Activated T-cell treated with anti-CD3 and anti-CD28 coated beads for 48 hours (primary cell): Measurements from ENCODE around the gene ZNF8.
"Not testable (repeated sequence)": the region's sequence is repeated elsewhere in the genome, so short reads cannot be mapped to it uniquely, and the experiment has no call there.

Source experiments
- DNase-seq: peaks from one replicate; pipeline ENCODE4 v3.0.0-alpha.2; 2020; ENCODE audit warnings: low read depth

The ZNF8 gene

DNA sequence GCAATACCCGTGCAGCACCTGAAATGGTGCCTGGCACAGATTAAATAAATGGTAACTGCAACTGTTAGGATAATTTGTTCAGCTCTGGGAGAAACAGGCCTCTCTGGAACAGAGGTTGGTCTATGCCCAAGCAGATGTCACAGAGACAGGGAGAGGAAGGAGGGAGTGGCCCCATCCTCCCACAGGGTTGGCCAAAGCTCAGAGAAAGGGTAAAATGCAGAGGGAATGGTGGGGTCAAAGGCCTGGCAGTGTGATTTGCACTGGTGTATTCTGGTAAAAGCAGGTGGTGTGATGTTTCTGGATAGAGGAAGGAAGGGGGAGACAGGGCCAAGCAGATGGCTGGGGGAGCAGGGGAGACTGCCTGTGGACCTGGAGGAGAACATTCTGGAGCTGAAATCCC, 57.5 kb downstream of the ZNF8 start:
- no peak for DNase-seq

DNA sequence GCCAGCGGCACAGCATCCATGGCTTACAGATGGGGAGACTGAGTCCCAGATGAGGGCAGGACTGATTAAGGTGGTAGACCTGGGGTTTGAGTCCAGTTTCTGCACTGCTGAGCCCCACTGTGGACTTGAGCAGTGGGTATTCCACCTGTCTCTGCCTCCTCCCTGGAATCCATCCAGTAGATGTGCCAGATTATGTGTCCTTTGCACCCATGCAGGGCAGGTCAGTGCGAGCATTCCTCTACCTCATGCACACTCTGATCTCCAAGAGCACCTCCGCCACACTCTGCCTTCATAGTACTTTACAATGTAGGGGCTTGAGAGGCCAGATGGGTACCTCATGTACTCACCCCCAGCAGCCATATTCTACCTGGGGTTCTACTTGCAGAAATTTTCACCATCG, 58.1 kb downstream of the ZNF8 start:
- no peak for DNase-seq

DNA sequence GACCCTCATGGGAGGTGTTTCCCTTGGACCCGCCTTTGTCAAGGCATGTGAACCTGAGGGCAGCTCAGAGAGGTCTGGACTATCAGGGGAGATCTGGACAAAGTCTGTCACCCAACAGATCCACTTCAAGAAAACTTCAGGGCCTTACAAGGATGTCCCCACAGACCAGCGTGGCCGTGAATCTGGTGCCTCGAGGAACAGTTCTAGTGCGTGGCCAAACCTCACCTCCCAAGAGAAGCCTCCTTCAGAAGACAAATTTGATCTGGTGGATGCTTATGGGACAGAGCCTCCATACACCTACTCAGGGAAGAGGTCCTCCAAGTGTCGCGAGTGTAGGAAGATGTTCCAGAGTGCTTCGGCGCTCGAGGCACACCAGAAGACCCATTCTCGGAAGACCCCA, 59.6 kb downstream of the ZNF8 start:
- no peak for DNase-seq

DNA sequence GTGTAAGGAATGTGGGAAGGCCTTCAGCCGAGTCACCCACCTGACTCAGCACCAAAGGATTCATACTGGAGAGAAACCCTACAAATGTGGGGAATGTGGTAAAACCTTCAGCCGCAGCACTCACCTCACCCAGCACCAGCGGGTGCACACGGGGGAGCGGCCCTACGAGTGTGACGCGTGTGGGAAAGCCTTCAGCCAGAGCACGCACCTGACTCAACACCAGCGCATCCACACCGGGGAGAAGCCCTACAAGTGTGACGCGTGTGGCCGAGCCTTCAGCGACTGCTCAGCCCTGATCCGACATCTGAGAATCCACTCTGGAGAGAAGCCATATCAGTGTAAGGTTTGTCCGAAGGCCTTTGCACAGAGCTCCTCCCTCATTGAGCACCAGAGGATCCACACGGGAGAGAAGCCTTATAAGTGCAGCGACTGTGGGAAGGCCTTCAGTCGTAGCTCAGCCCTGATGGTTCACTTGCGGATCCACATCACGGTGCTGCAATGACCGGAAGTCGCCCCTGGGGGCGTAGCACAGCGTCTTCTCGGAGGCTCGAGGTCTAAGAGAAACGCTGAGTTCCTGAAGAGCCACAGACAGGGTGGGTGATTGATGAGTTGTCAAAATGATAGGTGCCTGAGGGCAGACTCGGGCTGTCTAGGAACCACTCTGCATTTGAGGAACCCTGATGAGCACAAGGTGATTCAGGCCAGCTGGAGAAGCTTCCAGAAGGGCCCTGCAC, 60.2 kb downstream of the ZNF8 start:
- DNase-seq: no peak

DNA sequence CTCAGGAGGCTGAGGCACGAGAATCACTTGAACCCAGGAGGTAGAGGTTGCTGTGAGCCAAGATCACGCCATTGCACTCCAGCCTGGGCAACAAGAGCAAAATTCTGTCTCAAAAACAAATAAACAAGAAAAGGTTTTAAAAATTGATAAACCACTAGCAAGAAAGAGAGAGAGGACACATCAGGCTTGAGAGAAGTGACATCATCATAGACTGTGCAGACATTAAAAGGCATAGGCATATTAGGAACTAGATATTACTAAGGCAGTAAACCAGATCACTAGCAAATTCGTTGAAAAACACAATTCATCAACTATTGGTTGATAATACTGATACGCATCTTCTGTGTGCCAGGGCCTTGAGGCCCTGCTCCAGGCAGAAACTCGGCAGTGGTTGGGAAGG, 66.8 kb downstream of the ZNF8 start:
- DNase-seq: no peak

DNA sequence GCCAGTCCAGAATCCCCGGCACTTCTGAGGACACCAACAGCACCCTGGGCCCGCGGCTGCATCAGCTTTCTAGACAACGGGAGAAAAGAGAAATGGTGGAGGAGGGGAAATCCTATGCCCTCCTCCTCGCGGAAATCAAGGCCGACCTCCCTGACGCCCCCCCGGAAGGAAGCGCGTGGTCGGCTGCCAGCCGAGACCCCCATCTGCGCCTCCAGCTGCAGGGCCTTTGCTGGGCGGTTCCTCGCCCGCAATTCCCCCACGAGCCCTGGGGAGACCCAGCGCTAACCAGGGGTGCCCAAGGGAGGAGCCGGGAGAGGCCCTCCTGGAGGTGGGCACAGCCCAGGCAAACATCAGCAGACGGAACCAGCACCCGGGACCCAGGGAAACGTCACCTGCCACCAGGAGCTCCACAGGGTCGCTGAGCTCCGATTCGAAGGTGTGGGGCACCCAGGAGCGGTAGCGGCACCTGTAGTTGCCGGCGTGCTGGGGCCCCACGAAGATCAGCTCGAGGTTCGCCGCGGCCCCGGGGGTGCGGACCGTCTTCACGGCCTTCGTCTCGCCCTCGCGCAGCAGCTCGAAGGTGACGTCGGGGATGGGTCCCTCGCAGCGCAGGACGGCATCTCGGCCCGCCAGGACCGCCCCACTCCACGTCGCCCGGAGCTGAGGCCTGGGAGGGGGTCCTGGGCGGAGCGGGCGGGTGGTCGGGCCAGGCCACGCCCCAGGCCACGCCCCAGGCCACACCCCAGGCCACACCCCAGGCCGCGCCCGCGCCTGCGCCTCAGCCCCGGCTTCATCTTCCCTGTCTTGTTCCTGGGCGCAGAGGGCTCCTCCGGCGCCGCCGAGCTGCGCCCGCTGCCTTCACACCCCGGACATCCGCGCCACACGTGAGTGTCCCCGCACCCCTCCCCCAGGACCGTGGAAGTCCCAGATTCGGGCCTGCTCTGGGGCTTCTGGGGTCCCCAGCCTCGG, 68.5 kb downstream of the ZNF8 start:
- peak; percentile 64 for DNase-seq

DNA sequence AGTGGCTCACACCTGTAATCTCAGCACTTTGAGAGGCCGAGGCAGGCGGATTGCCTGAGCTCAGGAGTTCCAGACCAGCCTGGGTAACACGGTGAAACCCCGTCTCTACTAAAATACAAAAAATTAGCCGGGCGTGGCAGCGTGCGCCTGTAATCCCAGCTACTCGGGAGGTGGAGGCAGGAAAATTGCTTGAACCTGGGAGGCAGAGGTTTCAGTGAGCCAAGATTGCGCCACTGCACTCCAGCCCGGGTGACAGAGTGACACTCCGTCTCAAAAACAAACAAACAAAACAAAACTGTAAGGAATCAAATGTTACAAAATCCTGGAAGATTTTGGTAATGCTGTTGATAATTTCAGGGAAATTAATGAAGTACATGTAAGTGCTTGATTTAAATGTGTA, 69.3 kb downstream of the ZNF8 start:
- DNase-seq: not testable (repeated sequence)

DNA sequence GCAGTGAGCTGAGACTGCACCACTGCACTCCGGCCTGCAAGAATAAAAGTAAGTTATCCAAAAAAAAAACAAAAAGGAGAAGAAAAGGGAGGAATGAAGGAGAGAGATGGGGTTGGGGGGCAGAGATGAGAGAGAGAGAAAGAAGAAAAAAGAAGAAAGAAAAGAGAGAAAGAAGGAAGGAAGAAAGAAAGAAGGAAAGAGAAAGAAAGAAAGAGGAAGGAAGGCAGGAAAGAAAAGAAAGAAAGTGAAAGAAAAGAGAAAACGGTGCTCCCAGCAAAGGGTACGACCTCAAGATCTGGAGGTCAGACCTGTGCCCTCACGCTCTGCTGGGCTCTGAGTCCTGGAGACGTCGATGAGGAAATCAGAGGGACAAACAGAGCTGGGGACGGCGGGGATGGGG, 70.8 kb downstream of the ZNF8 start:
- DNase-seq: no peak

DNA sequence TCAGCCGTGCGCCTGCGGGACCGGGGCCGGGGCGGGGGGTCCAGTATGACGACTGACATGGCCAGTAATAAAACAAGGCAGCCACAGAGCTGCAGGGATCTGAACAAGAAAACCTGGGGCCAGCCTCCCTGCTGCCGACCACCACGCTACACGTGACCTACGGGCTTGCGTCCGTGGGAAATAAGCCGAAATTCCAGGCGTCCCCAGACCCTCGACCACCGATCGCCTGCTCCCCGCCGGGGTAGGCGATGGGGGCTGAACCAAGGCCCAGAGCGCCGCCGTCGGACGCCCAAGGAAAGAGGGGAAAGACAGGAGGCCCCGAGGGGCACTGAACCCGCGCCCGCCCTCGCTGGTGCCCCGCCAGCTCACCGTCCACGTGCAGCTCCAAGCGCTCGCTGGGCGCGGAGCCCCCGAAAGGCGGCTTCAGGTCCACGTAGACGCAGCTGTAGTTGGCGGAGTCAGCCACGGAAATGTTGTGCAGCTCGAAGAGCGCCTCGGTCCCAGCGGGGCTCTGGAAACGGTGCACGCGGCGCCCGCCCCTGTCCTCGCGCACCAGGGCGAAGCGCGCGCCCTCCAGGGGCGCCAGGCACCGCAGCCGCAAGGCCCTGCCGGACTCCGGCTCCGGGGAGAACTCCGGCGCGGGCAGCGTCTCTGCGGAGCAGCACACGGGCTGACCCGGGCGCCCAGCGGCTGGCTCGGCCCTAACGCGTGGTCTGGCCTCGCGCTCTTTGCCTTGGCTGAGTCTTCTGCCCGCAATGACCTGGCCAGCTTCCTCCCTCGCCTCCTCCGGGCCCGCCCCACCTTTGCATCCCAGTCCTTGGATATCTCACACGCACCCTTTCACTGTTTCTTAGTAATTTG, 71.5 kb downstream of the ZNF8 start:
- no peak for DNase-seq

DNA sequence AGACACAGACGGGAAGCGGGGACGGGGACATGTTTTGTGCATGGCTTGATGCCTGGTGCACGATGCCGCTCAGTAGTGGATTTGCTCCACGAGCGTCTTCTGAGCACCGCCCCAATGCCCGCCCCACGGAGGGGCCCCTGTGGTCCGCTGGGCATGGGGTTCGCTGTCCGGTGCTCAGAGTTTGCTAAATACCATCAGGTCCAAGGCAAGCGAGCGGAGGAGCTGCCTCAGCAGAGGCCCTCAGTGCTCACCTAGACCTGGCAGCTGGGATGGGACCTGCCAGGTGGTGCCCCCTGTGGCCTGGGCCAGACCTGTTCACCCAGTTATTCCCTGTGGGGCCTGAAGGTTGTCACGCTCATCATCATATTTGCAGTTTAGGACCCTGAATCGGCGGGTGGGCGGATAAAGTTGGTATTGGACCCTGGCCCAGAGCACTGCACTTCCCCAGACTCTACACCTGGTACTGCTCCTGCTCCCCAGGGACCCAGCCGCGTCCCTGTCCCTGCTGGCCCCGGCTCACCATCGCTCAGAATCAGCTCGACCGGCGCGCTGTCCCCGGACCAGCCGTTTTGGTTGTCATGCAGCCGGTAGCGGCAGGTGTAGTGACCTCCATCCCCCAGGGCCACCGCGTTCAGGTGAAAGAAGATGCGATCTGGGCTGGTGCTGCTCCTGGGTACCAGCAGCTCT, 72.3 kb downstream of the ZNF8 start:
- no peak for DNase-seq

DNA sequence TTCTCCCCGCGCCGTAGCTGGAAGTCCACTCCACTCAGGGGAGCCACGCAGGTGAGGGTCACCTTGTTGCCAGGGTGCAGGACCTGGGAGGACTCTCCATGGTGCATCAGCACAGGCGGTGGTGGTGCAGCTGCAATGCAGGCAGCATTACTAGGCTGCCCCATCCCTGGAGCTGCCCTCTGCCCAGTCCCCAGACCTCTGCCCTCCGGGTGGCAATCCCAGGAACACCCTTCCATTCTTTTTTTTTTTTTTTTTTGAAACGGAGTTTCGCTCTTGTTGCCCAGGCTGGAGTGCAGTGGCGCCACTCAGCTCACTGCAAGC, 72.8 kb downstream of the ZNF8 start:
- no peak for DNase-seq

DNA sequence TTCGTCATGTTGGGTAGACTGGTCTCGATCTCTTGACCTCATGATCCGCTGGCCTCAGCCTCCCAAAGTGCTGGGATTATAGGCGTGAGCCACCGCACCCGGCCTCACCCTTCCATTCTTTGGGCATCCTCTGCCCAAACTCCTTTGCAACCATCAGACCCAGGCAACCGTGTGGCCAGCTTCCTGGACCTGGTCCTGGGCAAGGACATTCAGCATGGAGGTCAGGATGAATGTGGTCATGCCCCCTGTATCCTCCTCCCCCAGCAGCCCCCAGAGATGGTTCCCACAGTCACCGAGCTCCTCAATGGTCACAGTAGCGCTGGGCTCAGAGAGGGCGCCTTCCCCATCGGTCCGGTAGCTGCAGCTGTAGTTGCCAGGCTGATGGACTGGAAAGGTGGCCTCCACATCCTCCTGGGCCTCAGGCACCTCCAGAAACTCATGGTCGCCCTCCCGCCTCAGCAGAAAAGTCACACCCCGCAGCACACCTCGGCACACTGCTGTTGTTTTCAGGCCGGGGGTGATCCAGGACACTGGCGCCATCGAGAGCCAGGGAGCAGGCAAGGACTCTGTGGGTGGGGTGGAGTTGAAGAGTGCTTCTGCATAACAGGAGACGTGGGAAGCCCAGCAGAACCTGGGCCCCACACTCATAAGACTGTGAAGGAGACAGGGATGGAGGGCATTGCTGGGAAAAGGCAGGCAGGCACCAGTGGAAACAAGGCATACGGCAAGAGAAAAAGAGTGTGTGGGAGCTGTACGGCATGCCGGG, 73.4 kb downstream of the ZNF8 start:
- DNase-seq: no peak
